Caki2 (cell line): ENCODE results near the gene SH3TC1. TPM values are rescaled to one million over a fixed set of nuclear protein-coding genes. Genes with fewer than 3 reads are reported as not detected.

Source experiments
- DNase-seq: peaks from one replicate; pipeline ENCODE4 v3.0.0-alpha.2; 2015; ENCODE audit warnings: low read depth
- in situ Hi-C: cut with HindIII; loops from 2 replicates; pipeline ENCODE4 v1.10.0; 2016; ENCODE audit warnings: low sequenced_read_pairs, low pct_unique_long_range_greater_than_20kb, mixed read lengths
- total RNA-seq: library from RNA; depleted of rRNA; stranded (reverse); fragments of >200 nt; shearing (Covaris generic); gene quantifications from 2 replicates; pipeline ENCODE4 v1.2.3, GENCODE V29; 2014; ENCODE audit warnings: low replicate concordance; rRNA removed

The SH3TC1 gene
- total RNA-seq, 1 experiment from 2014 or later: 16.3 TPM

GRCh38 chr4:8285143-8285975 lies 86.3 kb downstream of the SH3TC1 start:
- in situ Hi-C loops: no loop called here
- DNase-seq: no peak

GRCh38 chr4:8285976-8286718 lies 87.1 kb downstream of the SH3TC1 start:
- in situ Hi-C loops: no loop called here
- DNase-seq: no peak

- no peak for DNase-seq
- in situ Hi-C loops: no loop called here
Observed at GRCh38 chr4:8286719-8287342, 87.7 kb downstream of the SH3TC1 start.

GRCh38 chr4:8287343-8288280 lies 88.5 kb downstream of the SH3TC1 start:
- DNase-seq: no peak
- in situ Hi-C loops: no loop called here

GRCh38 chr4:8289151-8289750 lies 90.2 kb downstream of the SH3TC1 start:
- DNase-seq: no peak
- in situ Hi-C loops: no loop called here

GRCh38 chr4:8289956-8290700 lies 91.0 kb downstream of the SH3TC1 start:
- no peak for DNase-seq
- in situ Hi-C loops: no loop called here

- DNase-seq: no peak
- in situ Hi-C loops: no loop called here
Observed at GRCh38 chr4:8290701-8290970, 91.5 kb downstream of the SH3TC1 start.

Other genes with a start within 250 kb of the SH3TC1 start
- 2.1 TPM in 1 of 2 replicates, not detected in the other for gene ABLIM2, start 40.5 kb upstream of the SH3TC1 start, total RNA-seq
- not detected in 2 replicates for gene HTRA3, start 70.5 kb downstream of the SH3TC1 start, total RNA-seq
- gene ACOX3, start 241.4 kb downstream of the SH3TC1 start, total RNA-seq: 7.3 and 10.5 TPM in 2 replicates
- 6.8 and 19.8 TPM in 2 replicates for gene TRMT44, start 241.5 kb downstream of the SH3TC1 start, total RNA-seq